Epithelial cell of esophagus (primary cell): ENCODE data around the gene DACH1.

ENCODE experiments used
- DNase-seq: peaks from one replicate; pipeline ENCODE4 v3.0.0; 2010; ENCODE audit warnings: low read depth
- H3K4me3 ChIP-seq: 2 replicates; pipeline ENCODE4 v1.5.1; 2011; ENCODE audit warnings: mild to moderate bottlenecking, low read length, control low read depth
- TF ChIP-seq, protein P1 (sequence below): IDR thresholded peaks from 2 replicates; pipeline ENCODE4 v1.5.1; 2011; ENCODE audit warnings: low read depth, mild to moderate bottlenecking, low read length, control low read depth, inconsistent platforms; ENCODE audit not compliant: insufficient read depth; ENCODE audit errors: missing control alignments

The DACH1 gene

DNA sequence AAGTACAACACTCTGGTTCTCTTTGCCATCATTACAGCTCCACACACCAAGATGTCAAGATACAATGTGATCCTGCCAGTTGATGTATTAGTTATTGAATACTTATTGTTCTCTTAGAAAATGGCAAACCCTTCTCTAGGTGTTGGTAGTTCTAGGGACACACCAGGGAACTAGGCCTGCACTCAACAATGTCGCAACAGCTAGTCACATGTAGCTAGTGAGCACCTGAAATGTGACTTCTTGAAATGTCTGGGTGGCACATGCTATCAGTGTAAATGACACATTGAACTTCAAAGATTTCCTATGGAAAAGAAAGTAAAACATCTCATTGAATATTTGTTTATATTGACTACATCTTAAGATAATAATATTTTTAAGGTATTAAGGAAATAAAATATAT is 49.7 kb downstream of the DACH1 start:
- peak; percentile 43 for DNase-seq
- TF ChIP-seq, protein P1, sequence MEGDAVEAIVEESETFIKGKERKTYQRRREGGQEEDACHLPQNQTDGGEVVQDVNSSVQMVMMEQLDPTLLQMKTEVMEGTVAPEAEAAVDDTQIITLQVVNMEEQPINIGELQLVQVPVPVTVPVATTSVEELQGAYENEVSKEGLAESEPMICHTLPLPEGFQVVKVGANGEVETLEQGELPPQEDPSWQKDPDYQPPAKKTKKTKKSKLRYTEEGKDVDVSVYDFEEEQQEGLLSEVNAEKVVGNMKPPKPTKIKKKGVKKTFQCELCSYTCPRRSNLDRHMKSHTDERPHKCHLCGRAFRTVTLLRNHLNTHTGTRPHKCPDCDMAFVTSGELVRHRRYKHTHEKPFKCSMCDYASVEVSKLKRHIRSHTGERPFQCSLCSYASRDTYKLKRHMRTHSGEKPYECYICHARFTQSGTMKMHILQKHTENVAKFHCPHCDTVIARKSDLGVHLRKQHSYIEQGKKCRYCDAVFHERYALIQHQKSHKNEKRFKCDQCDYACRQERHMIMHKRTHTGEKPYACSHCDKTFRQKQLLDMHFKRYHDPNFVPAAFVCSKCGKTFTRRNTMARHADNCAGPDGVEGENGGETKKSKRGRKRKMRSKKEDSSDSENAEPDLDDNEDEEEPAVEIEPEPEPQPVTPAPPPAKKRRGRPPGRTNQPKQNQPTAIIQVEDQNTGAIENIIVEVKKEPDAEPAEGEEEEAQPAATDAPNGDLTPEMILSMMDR = no peak
- H3K4me3 ChIP-seq = no peak overlapping the region

DNA sequence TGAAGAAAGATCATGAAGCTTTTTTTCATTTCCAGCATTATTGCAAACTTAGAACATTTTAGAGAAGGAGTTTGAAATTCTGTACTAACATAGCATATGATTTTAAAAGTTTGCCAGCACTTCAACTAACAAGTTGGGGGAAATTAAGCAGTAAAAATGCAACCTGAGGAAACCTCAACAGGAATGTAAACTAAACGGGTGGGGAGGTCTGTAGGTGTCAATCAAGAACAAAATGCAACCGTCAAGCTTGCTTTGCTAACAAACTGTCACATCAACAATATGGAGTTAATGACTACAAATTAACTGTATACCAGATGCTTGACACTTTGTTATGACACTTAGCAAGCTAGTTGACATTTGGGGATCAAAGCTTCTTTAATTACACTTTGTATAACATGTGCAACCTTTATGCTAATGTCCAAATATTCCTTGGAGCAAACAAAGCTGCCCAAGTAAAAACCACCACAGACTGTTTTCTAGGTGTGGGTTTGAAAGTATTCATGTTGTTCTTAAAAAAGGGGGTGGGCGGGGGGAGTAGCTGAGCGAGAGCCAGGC is 52.1 kb downstream of the DACH1 start:
- no peak overlapping the region for H3K4me3 ChIP-seq
- TF ChIP-seq, protein P1 = no peak
- no peak for DNase-seq

DNA sequence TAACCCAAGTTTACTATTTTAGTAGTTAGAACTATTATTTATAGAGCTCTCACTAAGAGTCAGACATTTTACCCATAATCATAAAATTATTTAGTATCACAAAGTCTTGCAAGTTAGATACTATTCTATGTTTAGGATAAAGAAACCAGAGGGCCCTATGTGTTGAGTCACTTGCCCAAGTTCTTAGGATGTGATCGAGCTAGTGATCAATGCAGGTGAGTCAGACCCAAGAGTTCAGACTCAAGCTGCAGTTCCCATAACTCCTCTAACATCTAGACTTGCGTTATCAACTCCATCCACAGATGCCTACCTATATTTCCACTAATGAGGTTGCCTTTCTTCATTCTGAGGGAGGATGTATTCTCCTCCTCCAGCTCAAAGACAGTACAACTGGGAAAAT is 53.8 kb downstream of the DACH1 start:
- H3K4me3 ChIP-seq = no peak overlapping the region
- peak; percentile 25 for DNase-seq
- TF ChIP-seq, protein P1 = no peak

DNA sequence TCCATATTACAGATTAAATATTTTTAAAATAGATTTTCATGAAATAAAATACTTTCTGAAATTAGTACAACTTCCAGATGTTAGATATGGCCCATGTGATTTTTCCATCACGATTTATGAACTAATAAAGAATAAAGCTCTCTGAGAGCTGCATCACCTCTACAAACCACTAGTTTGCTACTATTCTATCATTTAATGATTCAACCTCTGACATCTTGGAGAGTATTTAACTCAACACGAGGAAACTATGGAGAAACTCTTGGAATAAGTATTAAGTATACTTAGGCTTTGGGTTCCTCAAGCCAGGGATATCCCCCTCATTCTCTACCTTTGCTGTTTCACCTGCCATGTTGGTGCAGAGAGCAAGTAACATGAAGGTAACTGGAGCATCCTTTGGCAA is 55.7 kb downstream of the DACH1 start:
- DNase-seq = no peak
- H3K4me3 ChIP-seq = no peak overlapping the region
- TF ChIP-seq, protein P1 = no peak

- no peak for DNase-seq
- TF ChIP-seq, protein P1 = no peak
- no peak overlapping the region for H3K4me3 ChIP-seq
Observed at GRCh38 chr13:71808708-71809107, 58.3 kb downstream of the DACH1 start.

DNA sequence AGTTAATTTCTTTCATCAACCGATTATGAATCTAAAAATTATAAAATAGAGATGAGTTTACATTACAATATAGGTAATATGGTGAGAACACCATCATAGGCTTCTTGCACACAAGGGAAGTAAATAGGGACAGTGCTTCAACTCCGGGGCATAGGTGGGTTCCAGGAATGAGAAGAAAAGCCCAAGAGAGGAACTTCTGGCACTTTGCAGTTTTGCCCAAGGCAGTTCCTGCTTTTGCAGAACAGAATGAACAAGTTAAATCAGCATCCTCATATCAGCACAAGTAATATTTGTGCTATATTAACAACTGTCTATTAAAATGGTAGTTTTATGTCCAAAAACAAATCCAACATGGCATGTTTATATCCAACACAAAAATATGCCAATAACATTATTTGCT is 60.1 kb downstream of the DACH1 start:
- TF ChIP-seq, protein P1 = no peak
- H3K4me3 ChIP-seq = no peak overlapping the region
- DNase-seq = no peak

DNA sequence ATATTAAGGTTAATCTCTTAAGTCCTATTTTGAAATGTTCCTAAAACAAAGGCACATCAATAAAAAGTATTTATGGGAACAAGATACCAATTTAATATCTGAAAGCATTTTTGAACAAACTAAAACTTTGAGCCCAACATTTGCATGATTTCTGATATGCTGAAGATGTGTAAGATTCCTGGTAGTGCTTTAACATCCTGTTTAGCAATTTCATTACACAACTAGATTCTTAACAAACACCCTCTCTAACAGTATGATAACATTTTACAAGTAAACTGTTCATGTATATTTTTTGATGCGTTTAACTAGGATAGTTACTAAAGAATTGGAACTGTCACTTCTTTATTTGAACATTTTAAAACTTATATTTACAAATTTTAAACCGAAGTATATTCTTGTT is 63.9 kb downstream of the DACH1 start:
- TF ChIP-seq, protein P1 = no peak
- DNase-seq = no peak
- H3K4me3 ChIP-seq = no peak overlapping the region
